Gastroesophageal sphincter (tissue), 4 donors: ENCODE measurements around the gene CPA1. TPM values are rescaled to one million over a fixed set of nuclear protein-coding genes. Genes with fewer than 3 reads are reported as not detected.

ENCODE experiments used
- ATAC-seq: fragments of 150-250 bp; one replicate; pipeline ENCODE4 v1.9.1; 2016; ENCODE audit warnings: mild to moderate bottlenecking, moderate library complexity
- H3K27ac ChIP-seq, 4 donors: fragments of 200-600 bp; sonication (generic) in 3 of 4; 1 replicate in 3 of 4; 2 replicates in 1 of 4; pipeline ENCODE4 v1.5.1; 2016 to 2019
- H3K27me3 ChIP-seq: fragments of 200-600 bp; sonication (generic); one replicate; pipeline ENCODE4 v1.5.1; 2019
- H3K36me3 ChIP-seq, 2 donors: fragments of 200-600 bp; sonication (generic); one replicate each; pipeline ENCODE4 v1.5.1; 2019; ENCODE audit warnings: control low read depth in 1 of 2
- H3K4me1 ChIP-seq, 3 donors: fragments of 200-600 bp; sonication (generic); 1 replicate in 2 of 3; 2 replicates in 1 of 3; pipeline ENCODE4 v1.5.1; 2016 to 2019; ENCODE audit warnings: control low read depth in 2 of 3
- H3K4me3 ChIP-seq, 2 donors: fragments of 200-600 bp; sonication (generic); one replicate each; pipeline ENCODE4 v1.5.1; 2019; ENCODE audit warnings: mild to moderate bottlenecking in 1 of 2, moderate library complexity in 1 of 2
- H3K9me3 ChIP-seq, 3 donors: fragments of 200-600 bp; sonication (generic); one replicate each; pipeline ENCODE4 v1.5.1; 2017 to 2019; ENCODE audit warnings: control low read depth in 2 of 3
- EP300 ChIP-seq: sonication (generic); formaldehyde crosslinking; IDR thresholded peaks from one replicate; pipeline ENCODE4 v1.6.1; 2017; ENCODE audit warnings: antibody characterized with exemption, mild to moderate bottlenecking
- POLR2A ChIP-seq, 2 donors: fragments of 450-650 bp; IDR thresholded peaks; one replicate each; pipeline ENCODE4 v1.6.1; 2017; ENCODE audit warnings: antibody characterized with exemption in 2 of 2, mild to moderate bottlenecking in 2 of 2, moderate library complexity in 1 of 2
- POLR2AphosphoS5 ChIP-seq: sonication (generic); formaldehyde crosslinking; IDR thresholded peaks from one replicate; pipeline ENCODE4 v1.6.1; 2017; ENCODE audit warnings: antibody characterized with exemption
- WGBS, 2 donors: methylation state at CpG; one replicate each; pipeline ENCODE4 v1.1.5; 2018; ENCODE audit warnings: low coverage in 1 of 2; 5-methylcytosine and 5-hydroxymethylcytosine counted together
- total RNA-seq, 4 donors: library from RNA; depleted of rRNA; stranded (reverse); fragments of >200 nt; gene quantifications; one replicate each; pipeline ENCODE4 v1.1.0, GENCODE V29; 2016
- TF ChIP-seq, protein P1 (sequence below), 4 experiments: fragments of 200-600 bp in 2 of 4; fragments of 450-650 bp in 2 of 4; sonication (generic) in 1 of 4; IDR thresholded peaks; one replicate each; pipeline ENCODE4 v1.5.1; 2017 to 2019; ENCODE audit warnings: antibody characterized with exemption in 4 of 4, mild to moderate bottlenecking in 2 of 4, moderate library complexity in 2 of 4

The CPA1 gene
- total RNA-seq, 4 donors from 2014 or later: 0.42 TPM; not detected in 3

GRCh38 chr7:130338233-130338632, 42.1 kb upstream of the CPA1 start:
- TF ChIP-seq, protein P1, sequence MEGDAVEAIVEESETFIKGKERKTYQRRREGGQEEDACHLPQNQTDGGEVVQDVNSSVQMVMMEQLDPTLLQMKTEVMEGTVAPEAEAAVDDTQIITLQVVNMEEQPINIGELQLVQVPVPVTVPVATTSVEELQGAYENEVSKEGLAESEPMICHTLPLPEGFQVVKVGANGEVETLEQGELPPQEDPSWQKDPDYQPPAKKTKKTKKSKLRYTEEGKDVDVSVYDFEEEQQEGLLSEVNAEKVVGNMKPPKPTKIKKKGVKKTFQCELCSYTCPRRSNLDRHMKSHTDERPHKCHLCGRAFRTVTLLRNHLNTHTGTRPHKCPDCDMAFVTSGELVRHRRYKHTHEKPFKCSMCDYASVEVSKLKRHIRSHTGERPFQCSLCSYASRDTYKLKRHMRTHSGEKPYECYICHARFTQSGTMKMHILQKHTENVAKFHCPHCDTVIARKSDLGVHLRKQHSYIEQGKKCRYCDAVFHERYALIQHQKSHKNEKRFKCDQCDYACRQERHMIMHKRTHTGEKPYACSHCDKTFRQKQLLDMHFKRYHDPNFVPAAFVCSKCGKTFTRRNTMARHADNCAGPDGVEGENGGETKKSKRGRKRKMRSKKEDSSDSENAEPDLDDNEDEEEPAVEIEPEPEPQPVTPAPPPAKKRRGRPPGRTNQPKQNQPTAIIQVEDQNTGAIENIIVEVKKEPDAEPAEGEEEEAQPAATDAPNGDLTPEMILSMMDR (IDR thresholded peaks at IDR 0.05): no peak
- no peak for TF ChIP-seq POLR2A (IDR thresholded peaks at IDR 0.05)
- ATAC-seq: no peak
- Histone ChIP-seq H3K9me3 (no peaks in the 10 kb centered on the region), H3K36me3 (no peaks in the 10 kb centered on the region), H3K4me1 (no peaks in the 10 kb centered on the region), H3K27ac (no peak overlapping the region), H3K4me3 (no peak overlapping the region), H3K27me3 (no peaks in the 10 kb centered on the region)
- WGBS, 2 donors: 91 to 94% methylated on average over 3 of the region's 3 CpGs

- Histone ChIP-seq H3K36me3 (no peaks in the 10 kb centered on the region), H3K27me3 (no peaks in the 10 kb centered on the region), H3K27ac (no peak overlapping the region), H3K4me3 (no peak overlapping the region), H3K9me3 (no peaks in the 10 kb centered on the region), H3K4me1 (no peaks in the 10 kb centered on the region)
- no peak for ATAC-seq
- TF ChIP-seq, protein P1 (IDR thresholded peaks at IDR 0.05): no peak
- TF ChIP-seq EP300 (no peak), POLR2A (IDR thresholded peaks at IDR 0.05) (no peak), POLR2AphosphoS5 (no peak)
- WGBS, 2 donors: 87 to 96% methylated on average over 4 of the region's 4 CpGs
Observed at GRCh38 chr7:130341882-130342281, 38.4 kb upstream of the CPA1 start.

- no peak for ATAC-seq
- Histone ChIP-seq H3K27me3 (no peaks in the 10 kb centered on the region), H3K27ac (no peak overlapping the region), H3K4me3 (no peak overlapping the region), H3K4me1 (no peaks in the 10 kb centered on the region), H3K9me3 (no peaks in the 10 kb centered on the region), H3K36me3 (no peaks in the 10 kb centered on the region)
- no peak for TF ChIP-seq POLR2A (IDR thresholded peaks at IDR 0.05)
- no peak for TF ChIP-seq EP300
- TF ChIP-seq, protein P1 (IDR thresholded peaks at IDR 0.05): no peak
- TF ChIP-seq POLR2AphosphoS5: no peak
- 90% methylated on average over 2 to 3 of the region's 3 CpGs for WGBS, 2 donors
Observed at GRCh38 chr7:130342701-130343380, 37.5 kb upstream of the CPA1 start.

DNA sequence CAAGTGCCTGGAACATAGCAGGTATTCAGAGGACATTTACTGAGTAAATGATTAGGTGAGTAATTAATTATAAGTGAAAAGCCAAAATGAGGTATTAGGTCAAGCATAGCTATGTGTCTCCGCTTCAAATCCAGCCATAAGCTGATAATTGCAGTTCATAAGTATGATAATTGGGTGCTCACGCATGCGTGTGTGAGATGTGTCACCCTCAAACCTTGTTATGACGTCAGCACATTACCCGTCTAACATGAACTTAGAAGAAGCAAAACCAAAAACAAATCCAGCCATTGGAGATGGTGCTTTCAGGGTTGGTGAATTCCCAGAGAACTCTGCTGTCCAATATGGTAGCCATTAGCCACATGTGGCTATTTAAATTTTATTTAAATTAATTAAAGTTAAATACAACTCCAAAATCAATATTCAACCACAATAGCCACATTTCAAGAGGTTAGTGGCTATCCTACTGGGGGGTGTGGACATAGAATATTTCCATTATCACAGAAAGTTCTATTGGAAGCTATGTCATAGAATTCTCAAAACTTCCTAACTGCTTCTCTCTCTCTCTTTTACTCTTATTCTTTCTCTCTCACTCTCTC, 35.9 kb upstream of the CPA1 start, which contains the start of gene CPA5:
TSS of gene CPA5 (plus strand) at position 546 of the 596 bp plus-strand sequence. CDS start 1,670 bp downstream, outside the sequence.
- Histone ChIP-seq H3K36me3 (no peaks in the 10 kb centered on the region), H3K27ac (no peak within 1 kb of the TSS), H3K27me3 (no peaks in the 10 kb centered on the region), H3K4me1 (no peaks in the 10 kb centered on the region), H3K9me3 (no peaks in the 10 kb centered on the region), H3K4me3 (no peak within 1 kb of the TSS)
- 94 to 96% methylated on average over 5 of the region's 5 CpGs for WGBS, 2 donors
- TF ChIP-seq POLR2A (IDR thresholded peaks at IDR 0.05) (no peak), POLR2AphosphoS5 (no peak), EP300 (no peak)
- TF ChIP-seq, protein P1 (IDR thresholded peaks at IDR 0.05): no peak
- no peak for ATAC-seq

GRCh38 chr7:130345136-130345535, 35.2 kb upstream of the CPA1 start:
- no peak overlapping the region for H3K4me3 ChIP-seq
- no peaks in the 10 kb centered on the region for H3K4me1 ChIP-seq
- TF ChIP-seq, protein P1 (IDR thresholded peaks at IDR 0.05): no peak
- TF ChIP-seq POLR2A (IDR thresholded peaks at IDR 0.05) (no peak), POLR2AphosphoS5 (no peak), EP300 (no peak)
- H3K27ac ChIP-seq: no peak overlapping the region
- H3K27me3 ChIP-seq: no peaks in the 10 kb centered on the region
- no peaks in the 10 kb centered on the region for H3K36me3 ChIP-seq
- no peaks in the 10 kb centered on the region for H3K9me3 ChIP-seq
- 28 to 45% methylated on average over 5 to 8 of the region's 8 CpGs for WGBS, 2 donors
- ATAC-seq: no peak
